Pons (tissue), 1 donor: Measurements from ENCODE around the gene BRD7.

Experiments used
- DNase-seq: peaks from one replicate; pipeline ENCODE4 v3.0.0-alpha.2; 2016; ENCODE audit warnings: low spot score

BRD7 gene

DNA sequence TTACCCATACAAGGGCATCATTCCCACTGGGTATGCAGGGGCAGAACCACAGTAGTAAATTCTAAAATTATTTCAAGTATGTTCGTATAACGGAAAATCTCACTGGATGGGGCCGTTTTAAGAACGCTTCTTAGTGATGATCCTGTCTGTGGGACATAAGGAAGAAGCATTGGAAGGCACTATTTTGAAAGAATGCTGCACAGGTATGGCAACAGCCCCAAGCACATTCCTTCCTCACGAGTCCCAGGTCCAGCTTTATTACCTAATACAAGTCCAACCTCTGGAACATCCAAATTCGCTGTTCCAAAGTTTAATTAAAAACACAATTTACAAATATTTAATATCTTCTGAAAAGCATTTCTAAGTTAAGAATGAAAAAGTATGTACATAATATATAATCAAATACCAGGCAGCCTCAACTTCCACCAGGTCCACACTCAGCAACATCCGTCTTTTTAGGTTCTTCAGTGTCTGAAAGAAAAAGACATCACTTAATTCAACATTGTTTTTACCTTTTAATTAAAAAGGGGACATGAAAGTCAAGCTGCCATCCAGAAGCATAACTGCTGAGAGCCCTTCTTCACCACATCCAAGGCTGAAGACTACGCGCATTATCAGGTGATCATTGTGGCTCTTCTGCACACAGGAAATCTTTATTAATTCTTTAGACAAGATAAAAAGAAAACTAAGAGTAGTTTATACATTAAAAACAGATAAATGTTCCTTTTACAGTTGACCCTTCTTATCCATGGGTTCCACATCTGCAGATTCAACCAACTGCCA, 49.8 kb downstream of the BRD7 start:
- no peak for DNase-seq

DNA sequence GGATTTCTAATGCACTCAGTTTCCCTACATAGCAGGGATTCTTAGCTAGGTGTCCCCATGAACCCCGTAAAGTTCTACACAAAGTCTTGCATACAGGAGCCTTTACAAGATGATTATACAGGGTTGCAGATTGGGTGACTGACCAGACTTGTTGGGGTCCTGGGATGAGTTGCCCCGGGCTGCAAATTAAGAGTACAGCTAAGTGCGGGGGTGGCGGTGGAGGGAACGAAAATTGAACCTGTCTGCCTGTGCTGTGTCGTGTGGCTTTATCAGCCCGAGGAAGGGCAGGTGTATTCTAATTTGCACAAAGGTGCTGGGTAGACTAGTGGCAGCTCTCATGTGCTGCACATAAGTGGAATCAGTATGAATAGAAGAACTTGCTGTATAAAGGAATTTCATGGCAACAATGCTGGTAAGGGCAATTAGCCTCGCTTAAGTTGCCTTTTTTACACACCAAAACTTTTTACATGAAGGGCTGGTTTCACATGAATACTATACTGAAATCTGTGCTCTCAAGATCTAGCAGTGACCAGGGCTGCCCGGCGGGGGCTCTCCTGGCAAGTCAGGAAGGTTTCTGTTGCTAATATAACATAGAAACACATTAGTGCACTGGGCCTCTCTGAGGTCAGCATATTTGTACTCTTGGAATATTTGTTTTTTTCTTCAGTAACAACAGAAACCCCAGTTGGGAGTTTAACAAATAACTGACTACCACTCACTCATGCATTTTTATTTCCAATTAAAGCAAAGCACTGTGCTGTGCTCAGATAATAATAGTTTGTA, 51.7 kb downstream of the BRD7 start:
- DNase-seq, result no peak

- no peak for DNase-seq
Observed at GRCh38 chr16:50316102-50316847, 52.5 kb downstream of the BRD7 start.

DNA sequence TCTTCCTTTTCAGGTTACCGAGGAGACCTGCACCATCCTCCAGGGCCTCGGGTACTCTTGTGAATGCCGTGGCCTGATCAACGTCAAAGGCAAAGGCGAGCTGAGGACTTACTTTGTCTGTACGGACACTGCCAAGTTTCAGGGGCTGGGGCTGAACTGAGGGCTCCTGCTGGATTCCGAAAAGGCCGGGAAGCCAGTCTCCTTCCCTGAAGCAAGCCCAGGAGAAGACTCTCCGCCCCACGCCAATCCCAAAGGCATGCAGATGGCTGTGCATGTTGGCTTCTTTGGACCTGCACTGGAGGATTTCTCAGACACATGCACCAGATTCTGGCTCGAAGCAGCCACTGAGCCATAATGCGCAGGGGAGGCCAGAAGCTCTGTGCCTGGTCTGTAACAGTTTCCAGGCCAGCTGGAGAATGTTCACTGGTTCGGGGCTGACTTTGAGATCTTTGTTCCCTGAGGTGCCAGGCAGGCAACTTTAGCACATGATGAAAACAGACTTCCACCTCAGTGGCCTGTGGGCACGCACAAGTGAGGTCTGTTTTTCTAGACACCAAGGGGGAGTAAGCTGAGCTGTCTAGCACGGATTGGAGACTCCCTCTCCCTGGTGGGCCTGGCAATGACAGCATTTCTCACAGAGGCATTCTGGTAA, 53.3 kb downstream of the BRD7 start:
- DNase-seq, result no peak

GRCh38 chr16:50314665-50315064, 54.1 kb downstream of the BRD7 start:
- peak; percentile 28 for DNase-seq

- peak; percentile 46 for DNase-seq
Observed at GRCh38 chr16:50313596-50314478, 55.0 kb downstream of the BRD7 start.

DNA sequence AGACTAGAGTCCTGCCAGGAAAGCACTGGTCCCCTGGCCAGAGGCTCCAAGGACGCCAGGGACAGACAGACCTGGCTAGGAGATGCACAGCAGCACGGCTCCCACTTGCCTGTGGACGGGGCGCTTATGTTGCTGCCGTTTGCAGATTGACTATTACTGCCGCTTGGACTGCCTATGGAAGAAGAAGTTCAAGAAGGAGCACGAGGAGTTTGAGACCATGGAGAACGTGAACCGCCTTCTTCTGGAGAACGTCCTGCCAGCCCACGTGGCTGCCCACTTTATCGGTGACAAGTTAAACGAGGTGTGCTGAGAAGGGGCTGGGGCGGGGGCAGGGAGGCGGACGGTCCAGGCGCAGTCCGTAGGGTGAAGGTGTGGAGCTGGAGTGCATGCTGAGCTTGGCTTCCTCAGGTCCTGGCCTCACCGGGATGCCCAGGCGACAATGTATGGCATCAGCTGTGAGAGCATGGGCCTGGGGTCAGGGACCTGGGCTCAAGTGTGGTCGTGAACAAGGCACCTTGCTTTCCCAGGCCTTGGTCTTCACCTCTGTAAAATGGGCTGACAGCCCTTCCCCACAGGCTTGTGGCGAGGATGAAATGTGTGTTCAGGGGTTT, 56.8 kb downstream of the BRD7 start:
- DNase-seq, result no peak

GRCh38 chr16:50311134-50311528, 57.7 kb downstream of the BRD7 start:
- DNase-seq, result no peak

DNA sequence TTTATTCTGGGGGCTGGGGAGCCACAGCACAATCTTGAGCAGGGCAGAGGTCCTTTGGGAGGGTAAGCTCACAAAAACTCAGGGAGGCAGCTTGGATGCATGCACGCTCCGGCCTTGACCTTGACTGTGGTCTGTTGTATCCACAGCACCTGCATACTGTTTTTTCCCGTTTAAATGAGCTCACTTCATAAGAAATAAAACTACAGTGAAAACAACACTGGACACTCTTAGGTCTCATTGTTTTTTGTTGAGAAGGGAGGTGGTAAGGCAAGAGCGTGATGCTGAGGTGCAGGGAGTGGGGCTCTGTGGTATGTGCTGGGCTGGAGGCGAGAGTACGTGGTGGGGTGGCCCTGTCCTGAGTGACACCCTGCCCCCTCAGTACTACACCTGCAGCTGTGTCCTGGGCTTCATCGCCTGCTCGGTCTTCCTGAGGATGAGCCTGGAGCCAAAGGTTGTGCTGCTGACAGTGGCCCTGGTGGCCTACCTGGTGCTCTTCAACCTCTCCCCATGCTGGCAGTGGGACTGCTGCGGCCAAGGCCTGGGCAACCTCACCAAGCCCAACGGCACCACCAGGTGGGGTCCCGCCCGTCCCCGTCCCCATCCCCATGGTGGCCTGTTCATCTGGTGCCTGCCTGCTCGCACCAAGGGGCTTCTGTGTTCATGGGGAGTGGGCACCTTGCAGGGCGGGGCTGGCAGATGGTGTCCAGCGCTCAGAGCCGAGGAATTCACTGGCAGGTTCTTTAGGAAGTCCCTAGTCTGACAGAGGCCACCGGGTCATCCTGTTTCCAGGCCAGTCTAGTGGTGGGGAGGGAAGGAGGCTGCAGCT, 58.3 kb downstream of the BRD7 start:
- no peak for DNase-seq

DNA sequence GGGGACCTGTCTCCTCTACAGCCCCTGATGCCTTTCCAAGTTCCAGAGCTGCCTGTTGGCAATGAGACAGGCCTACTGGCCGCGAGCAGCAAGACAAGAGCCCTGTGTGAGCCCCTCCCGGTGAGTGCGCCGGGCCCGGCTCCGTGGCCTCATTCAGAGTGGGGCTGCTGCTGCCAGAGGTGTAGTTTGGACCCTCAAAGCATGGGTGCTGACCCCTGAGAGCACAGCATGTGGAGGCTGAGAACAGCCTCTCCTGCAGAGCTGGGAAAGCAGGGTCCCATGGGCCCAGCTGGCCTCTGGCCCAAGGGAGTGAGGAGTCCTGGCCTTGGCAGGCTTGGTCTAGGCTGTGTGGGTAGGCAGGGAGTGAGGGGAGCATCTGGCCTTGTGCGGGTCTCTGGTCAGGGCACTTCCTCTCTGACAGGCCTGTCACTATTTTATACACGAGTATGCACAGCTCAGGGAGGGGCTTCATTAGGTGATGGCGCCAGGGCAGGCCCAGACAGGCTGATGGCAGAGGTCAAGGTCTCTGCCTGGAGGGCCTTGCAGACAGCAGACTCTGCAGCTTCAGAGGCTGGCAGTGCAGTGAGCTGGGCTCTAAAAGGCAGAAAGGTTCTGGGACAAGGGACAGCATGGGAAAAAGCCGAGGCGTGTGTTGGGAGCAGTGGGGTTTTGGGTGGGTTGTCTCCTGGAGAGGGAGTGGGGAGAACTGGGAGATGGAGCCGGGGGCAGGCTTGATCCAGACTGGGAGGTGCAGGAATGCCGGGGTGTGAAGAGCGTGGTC, 59.1 kb downstream of the BRD7 start:
- no peak for DNase-seq

GRCh38 chr16:50309156-50309526, 59.6 kb downstream of the BRD7 start:
- no peak for DNase-seq

GRCh38 chr16:50308237-50308965, 60.4 kb downstream of the BRD7 start:
- no peak for DNase-seq

DNA sequence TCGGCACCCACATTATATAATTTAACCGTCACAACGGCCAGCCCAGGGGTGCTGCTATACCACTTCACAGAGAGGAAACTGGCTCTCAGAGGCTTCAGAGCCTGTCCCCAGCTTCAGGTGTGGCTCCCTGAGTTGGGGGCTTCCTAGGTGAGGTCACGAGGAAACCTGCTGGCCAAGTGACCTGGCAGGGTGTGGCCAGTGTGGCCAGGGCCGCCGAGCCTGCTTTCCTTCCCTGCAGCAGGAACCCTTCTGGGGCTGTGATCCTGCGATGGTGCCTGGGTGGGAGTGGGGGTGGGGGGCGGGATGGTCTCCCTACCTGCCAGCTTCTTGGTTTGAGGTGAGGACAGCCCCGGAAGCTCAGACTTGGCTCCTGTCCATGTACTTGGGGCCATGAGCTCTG, 62.5 kb downstream of the BRD7 start:
- DNase-seq, result no peak

GRCh38 chr16:50305441-50306061, 63.2 kb downstream of the BRD7 start:
- no peak for DNase-seq

DNA sequence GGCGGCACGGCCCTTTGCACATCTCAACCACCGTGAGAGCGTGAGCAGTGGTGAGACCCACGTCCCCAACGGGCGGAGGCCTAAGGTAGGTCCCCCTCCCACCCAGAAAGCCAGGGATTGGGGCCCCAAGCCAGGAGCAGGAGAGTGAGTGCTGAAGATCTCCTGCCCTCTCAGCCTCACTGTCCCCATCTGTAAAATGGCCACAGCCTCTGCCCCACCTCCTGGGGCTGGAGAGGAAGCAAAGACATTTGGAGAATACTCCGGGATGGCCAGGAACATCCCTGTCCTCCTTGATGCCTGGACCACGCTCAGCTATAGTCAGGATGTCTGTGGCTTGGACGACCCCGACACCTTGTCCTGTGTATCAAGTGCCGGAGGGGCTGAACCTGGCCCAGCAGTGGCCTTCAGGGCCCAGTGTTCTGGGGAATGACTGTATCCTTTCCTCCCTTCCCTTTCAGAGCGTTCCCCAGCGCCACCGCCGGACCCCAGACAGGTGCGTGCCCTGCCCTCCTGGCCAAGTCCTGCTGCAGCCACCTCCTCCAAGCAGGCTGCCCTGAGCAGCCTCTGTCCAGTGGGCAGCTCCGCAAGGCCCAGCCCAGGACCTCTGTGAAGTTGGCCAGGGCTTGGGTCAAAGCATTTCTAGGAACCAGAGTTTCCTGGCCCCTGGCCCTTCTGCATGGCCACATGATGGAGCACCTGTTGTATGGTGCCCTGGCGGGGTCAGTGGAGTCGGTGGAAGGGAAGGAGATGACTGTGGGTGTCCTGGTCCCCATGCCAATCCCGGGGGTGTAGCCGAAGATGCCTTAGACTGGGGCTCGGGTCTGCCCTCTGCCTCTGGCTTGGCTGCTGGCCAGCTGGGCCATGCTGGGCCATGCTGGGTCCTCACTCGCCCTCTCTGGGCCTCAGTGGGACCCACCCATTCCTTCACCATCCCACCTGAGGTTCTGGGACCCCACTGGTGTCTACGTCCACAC, 64.0 kb downstream of the BRD7 start:
- DNase-seq, result no peak

GRCh38 chr16:50303605-50304466, 65.0 kb downstream of the BRD7 start:
- no peak for DNase-seq
